GM20000 (cell line): ENCODE results near the gene FRMD4B.

ENCODE experiments used
- DNase-seq: peaks from one replicate; pipeline ENCODE4 v3.0.0; 2012; ENCODE audit warnings: low spot score
- CTCF ChIP-seq: IDR thresholded peaks from 2 replicates; pipeline ENCODE4 v1.5.1; 2012; ENCODE audit warnings: mild to moderate bottlenecking, control low read depth; ENCODE audit errors: extremely low read depth, missing control alignments

Gene FRMD4B

GRCh38 chr3:69194431-69195165, 191.3 kb downstream of the FRMD4B start:
- DNase-seq = no peak
- no peak for TF ChIP-seq CTCF

GRCh38 chr3:69193749-69194148, 192.1 kb downstream of the FRMD4B start:
- DNase-seq = no peak
- TF ChIP-seq CTCF = no peak

GRCh38 chr3:69191516-69191915, 194.4 kb downstream of the FRMD4B start:
- no peak for TF ChIP-seq CTCF

GRCh38 chr3:69189487-69189886, 196.4 kb downstream of the FRMD4B start:
- no peak for DNase-seq
- TF ChIP-seq CTCF = no peak

More at GRCh38 chr3:69191516-69191915, 194.4 kb downstream of the FRMD4B start:
- DNase-seq = no peak

- no peak for TF ChIP-seq CTCF
- DNase-seq = no peak
Measured at GRCh38 chr3:69186575-69187093, 199.3 kb downstream of the FRMD4B start.

GRCh38 chr3:69182588-69183316, 203.1 kb downstream of the FRMD4B start:
- no peak for TF ChIP-seq CTCF
- DNase-seq = no peak

GRCh38 chr3:69181592-69182211, 204.2 kb downstream of the FRMD4B start:
- DNase-seq = no peak
- TF ChIP-seq CTCF = no peak
